IPS-15b (cell line): ENCODE measurements around the gene CRYGB.
A peak's percentile ranks its signal among the peaks of the same experiment; 100 is the strongest.

ENCODE experiments used
- H3K27me3 ChIP-seq: one replicate; pipeline ENCODE4 v1.6.1; 2013; ENCODE audit warnings: low read length; ENCODE audit not compliant: control insufficient read depth, insufficient read depth
- H3K36me3 ChIP-seq: one replicate; pipeline ENCODE4 v1.6.1; 2013; ENCODE audit warnings: low read length; ENCODE audit not compliant: control insufficient read depth, insufficient read depth
- H3K4me1 ChIP-seq: one replicate; pipeline ENCODE4 v1.6.1; 2013; ENCODE audit warnings: mild to moderate bottlenecking, low read length; ENCODE audit not compliant: control insufficient read depth, insufficient read depth
- H3K4me3 ChIP-seq: one replicate; pipeline ENCODE4 v1.5.1; 2013; ENCODE audit warnings: low read depth, low read length
- H3K9ac ChIP-seq: one replicate; pipeline ENCODE4 v1.6.1; 2013; ENCODE audit warnings: low read depth, mild to moderate bottlenecking, low read length
- H3K9me3 ChIP-seq: one replicate; pipeline ENCODE4 v1.6.1; 2013; ENCODE audit warnings: mild to moderate bottlenecking, low read length; ENCODE audit not compliant: control insufficient read depth, insufficient read depth

CRYGB gene

DNA sequence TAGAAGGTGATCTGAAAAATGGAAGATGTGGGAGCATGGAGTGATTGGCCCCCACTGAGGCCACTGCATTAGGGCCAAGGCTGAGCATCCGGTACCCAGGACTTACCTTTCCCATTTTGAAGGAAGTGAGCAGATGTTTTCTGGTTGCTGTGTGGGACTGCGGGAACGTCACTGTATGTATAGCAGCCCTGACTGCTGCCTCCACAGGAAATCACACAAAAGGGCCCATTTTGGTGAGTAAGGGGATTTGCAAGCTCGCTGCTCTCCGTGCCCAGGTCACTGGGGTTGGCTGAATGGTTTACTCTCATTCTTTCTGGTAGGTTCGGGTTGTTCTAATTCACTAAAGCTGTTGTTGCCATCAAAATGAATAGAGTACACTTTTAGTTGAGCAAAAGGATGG, at the start of gene CRYGB:
TSS of gene CRYGB (minus strand) at position 153 of the 400 bp plus-strand sequence. CDS start at position 115, 38 bp downstream.
- Histone ChIP-seq H3K36me3 (no peaks in the 10 kb centered on the region), H3K4me3 (no peak within 1 kb of the TSS), H3K9ac (no peak within 1 kb of the TSS), H3K9me3 (no peaks in the 10 kb centered on the region), H3K4me1 (no peaks in the 10 kb centered on the region), H3K27me3 (no peaks in the 10 kb centered on the region)

DNA sequence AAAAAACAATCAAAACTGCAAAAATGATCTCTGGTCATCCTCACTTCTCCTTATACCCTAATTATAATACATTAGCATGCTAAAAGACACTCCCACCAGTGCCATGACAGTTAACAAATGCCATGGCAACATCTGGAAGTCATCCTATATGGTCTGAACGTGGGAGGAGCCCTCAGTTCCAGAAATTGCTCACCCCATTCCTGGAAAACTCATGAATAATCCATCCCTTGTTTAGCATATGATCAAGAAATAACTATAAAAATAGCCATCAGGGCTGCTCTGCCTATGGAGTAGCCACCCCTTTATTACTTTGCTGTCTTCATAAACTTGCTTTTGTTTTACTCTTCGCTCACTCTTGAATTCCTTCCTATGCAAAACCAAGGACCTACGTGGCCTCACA, 49.6 kb upstream of the CRYGB start:
- Histone ChIP-seq H3K4me1 (no peaks in the 10 kb centered on the region), H3K9ac (no peak overlapping the region), H3K36me3 (no peaks in the 10 kb centered on the region), H3K27me3 (no peaks in the 10 kb centered on the region), H3K9me3 (no peaks in the 10 kb centered on the region), H3K4me3 (no peak overlapping the region)

GRCh38 chr2:208192611-208193236, 46.8 kb upstream of the CRYGB start:
- Histone ChIP-seq H3K27me3 (no peaks in the 10 kb centered on the region), H3K9me3 (no peaks in the 10 kb centered on the region), H3K4me1 (peaks cover 3% of the 10 kb centered on the region), H3K9ac (no peak overlapping the region), H3K4me3 (no peak overlapping the region), H3K36me3 (no peaks in the 10 kb centered on the region)

DNA sequence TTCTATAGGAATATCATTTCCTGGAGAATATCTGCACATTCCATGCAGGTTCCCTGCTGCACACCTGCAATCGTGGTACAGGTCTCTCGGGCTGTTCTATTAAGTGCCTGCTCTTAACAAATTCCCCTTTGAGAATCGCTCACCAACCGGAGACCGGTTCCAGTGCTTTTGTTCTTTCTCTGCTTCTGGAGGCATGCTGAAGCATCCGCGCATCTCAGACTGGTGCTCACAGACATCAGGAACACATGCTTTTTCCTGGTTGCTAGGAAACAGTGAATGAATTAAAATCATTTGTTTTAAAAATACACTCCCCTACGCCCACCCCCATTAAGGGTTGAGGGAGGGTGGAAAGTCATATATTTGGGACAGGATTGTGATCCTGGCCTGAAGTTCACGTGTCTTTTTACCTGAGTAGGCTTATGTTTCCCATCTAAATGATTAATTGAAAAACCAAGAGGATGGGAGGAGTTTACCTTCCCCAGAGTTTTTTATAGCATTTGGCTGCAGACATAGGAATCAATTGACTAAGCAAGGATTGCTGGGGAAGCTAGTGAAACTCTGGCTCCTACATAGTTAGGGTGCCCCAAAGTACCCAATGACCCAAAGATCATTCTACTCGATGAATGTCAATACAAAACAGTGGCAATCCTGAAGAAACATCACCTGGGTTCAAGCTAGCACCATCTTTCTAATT, 44.0 kb upstream of the CRYGB start, which contains the start of gene C2orf80:
TSS of gene C2orf80 (minus strand) at position 221 of the 694 bp plus-strand sequence. CDS start 3,044 bp downstream, outside the sequence.
- Histone ChIP-seq H3K9ac (no peak within 1 kb of the TSS), H3K36me3 (no peaks in the 10 kb centered on the region), H3K27me3 (no peaks in the 10 kb centered on the region), H3K4me1 (peaks cover 3% of the 10 kb centered on the region), H3K4me3 (no peak within 1 kb of the TSS), H3K9me3 (no peaks in the 10 kb centered on the region)

DNA sequence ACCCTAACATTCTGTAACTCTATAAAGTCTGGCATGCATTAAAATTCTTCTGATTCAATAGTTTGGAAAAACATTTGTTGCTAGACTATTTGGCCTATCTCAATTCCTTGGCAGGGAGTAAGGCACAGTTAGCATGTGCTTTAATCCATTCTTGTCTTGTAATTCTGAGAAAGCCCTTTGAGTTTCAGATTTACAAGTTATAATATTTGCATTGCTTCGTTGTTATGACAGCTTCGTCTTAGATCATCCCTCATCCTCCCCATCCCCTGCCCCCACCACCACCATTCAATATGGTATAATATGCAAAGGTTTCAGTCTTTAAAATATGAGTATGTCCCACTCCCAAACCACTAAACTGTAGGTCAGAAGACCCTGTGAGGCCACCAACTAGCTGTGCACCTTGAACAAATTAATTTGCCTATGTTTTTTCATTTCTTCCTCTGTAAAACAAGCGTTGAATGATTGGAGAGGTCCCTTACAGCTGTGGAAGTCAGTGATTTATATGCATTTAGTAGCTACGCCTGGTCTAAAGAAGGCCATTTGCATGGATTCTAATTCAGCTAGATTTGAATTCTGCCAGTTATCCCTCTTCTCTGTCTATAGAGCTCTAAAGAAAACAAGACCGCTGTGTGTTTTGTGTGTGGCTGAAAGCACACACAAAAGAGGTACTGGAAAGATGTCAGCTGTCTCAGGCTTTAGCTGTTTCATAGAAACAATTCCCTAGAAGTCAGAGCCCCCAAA, 43.3 kb upstream of the CRYGB start:
- H3K9me3 ChIP-seq: no peaks in the 10 kb centered on the region
- H3K9ac ChIP-seq: no peak overlapping the region
- H3K36me3 ChIP-seq: no peaks in the 10 kb centered on the region
- no peak overlapping the region for H3K4me3 ChIP-seq
- no peaks in the 10 kb centered on the region for H3K27me3 ChIP-seq
- peaks cover 5% of the 10 kb centered on the region for H3K4me1 ChIP-seq

DNA sequence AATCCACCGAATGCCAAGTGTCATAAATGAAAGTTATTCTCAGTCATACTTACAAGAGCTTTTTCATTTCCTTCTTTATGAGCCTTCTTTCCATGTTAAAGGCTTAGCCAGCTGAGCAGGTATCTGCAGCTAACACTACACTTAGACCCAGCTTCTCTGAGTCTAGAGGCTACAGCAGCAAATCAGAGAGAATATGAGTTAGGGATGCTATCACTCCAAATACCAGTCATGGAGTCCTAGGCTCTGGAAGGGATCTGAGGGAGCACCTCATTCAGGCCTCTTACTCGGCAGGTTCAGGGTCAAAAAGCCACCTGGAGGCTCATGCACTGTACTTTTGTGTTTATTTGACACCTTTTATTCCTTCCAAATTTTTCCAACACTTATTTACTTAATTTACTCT, 40.9 kb upstream of the CRYGB start:
- no peaks in the 10 kb centered on the region for H3K9me3 ChIP-seq
- H3K36me3 ChIP-seq: no peaks in the 10 kb centered on the region
- peaks cover 5% of the 10 kb centered on the region for H3K4me1 ChIP-seq
- H3K27me3 ChIP-seq: no peaks in the 10 kb centered on the region
- no peak overlapping the region for H3K9ac ChIP-seq
- no peak overlapping the region for H3K4me3 ChIP-seq

GRCh38 chr2:208186465-208186864, 40.5 kb upstream of the CRYGB start:
- Histone ChIP-seq H3K4me1 (peaks cover 5% of the 10 kb centered on the region), H3K9ac (no peak overlapping the region)

GRCh38 chr2:208183972-208184705, 38.2 kb upstream of the CRYGB start:
- Histone ChIP-seq H3K27me3 (no peaks in the 10 kb centered on the region), H3K4me3 (peak overlapping the region; percentile 56), H3K36me3 (no peaks in the 10 kb centered on the region), H3K4me1 (peaks cover 2% of the 10 kb centered on the region), H3K9me3 (no peaks in the 10 kb centered on the region), H3K9ac (peak overlapping the region; percentile 1)

More at GRCh38 chr2:208186465-208186864, 40.5 kb upstream of the CRYGB start:
- Histone ChIP-seq H3K27me3 (no peaks in the 10 kb centered on the region), H3K4me3 (no peak overlapping the region), H3K36me3 (no peaks in the 10 kb centered on the region), H3K9me3 (no peaks in the 10 kb centered on the region)

DNA sequence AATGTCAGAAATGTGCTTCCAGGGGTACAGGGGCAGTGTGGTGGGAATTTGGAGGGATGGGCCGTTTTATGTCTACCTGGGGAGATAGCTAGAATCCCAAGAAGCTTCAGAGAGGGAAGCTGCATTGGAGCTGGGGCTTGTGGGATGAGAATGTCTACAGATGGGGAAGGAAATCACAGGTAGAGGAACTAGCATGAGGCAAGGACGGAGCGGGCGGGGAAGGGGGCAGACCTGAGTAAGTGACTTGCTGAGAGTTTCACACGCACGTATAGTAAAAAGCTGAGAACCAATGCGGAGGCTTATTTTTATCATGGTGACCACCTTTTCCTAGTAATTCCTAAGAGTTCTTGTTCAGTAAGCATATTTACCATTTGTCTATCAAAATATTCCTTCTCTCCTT, 37.6 kb upstream of the CRYGB start:
- Histone ChIP-seq H3K9me3 (no peaks in the 10 kb centered on the region), H3K4me3 (peak overlapping the region; percentile 56), H3K36me3 (no peaks in the 10 kb centered on the region), H3K9ac (peak overlapping the region; percentile 1), H3K27me3 (no peaks in the 10 kb centered on the region), H3K4me1 (peaks cover 4% of the 10 kb centered on the region)

GRCh38 chr2:208182835-208183234, 36.9 kb upstream of the CRYGB start:
- H3K9ac ChIP-seq: no peak overlapping the region
- peaks cover 4% of the 10 kb centered on the region for H3K4me1 ChIP-seq
- no peaks in the 10 kb centered on the region for H3K27me3 ChIP-seq
- no peaks in the 10 kb centered on the region for H3K36me3 ChIP-seq
- no peak overlapping the region for H3K4me3 ChIP-seq
- no peaks in the 10 kb centered on the region for H3K9me3 ChIP-seq

GRCh38 chr2:208179028-208179609, 33.2 kb upstream of the CRYGB start:
- Histone ChIP-seq H3K9me3 (no peaks in the 10 kb centered on the region), H3K4me1 (peaks cover 2% of the 10 kb centered on the region), H3K4me3 (no peak overlapping the region), H3K9ac (no peak overlapping the region), H3K27me3 (no peaks in the 10 kb centered on the region), H3K36me3 (no peaks in the 10 kb centered on the region)
